ENCODE data around the gene KIF26B.
A peak's percentile ranks its signal among the peaks of the same experiment; 100 is the strongest.

KIF26B gene

GRCh38 chr1:245177071-245177900 is 22.5 kb downstream of the KIF26B start:
- H3K4me3 ChIP-seq (ENCODE audit: low read length) = no peak overlapping the region
- no peak for DNase-seq
- no peak overlapping the region for H3K56ac ChIP-seq (ENCODE audit: low read length)
- H2AK5ac ChIP-seq (ENCODE audit: low read length) = no peak overlapping the region
- H3K4me2 ChIP-seq (ENCODE audit: low read length) = no peak overlapping the region
- H3K4ac ChIP-seq (ENCODE audit: low read depth, low read length) = no peak overlapping the region
- no peaks in the 10 kb centered on the region for H3K36me3 ChIP-seq (ENCODE audit: control insufficient read depth, insufficient read depth, low read length)
- H2BK5ac ChIP-seq (ENCODE audit: low read length) = no peak overlapping the region
- WGBS (ENCODE audit: extremely low coverage, insufficient coverage, low lambda C conversion rate) = 100% methylated on average over 1 of the region's 10 CpGs
- no peak overlapping the region for H3K18ac ChIP-seq (ENCODE audit: low read length)
- no peaks in the 10 kb centered on the region for H3K79me1 ChIP-seq (ENCODE audit: low read length)
- no peak overlapping the region for H2BK120ac ChIP-seq (ENCODE audit: low read depth, low read length)
- no peak overlapping the region for H4K5ac ChIP-seq (ENCODE audit: low read length)
- no peak overlapping the region for H3K9ac ChIP-seq (ENCODE audit: low read length)
- no peak overlapping the region for H2BK15ac ChIP-seq (replicated peaks; ENCODE audit: low read depth)
- H3K23ac ChIP-seq (ENCODE audit: low read length) = no peak overlapping the region
- H3K4me1 ChIP-seq (ENCODE audit: control insufficient read depth, low read depth, low read length) = no peaks in the 10 kb centered on the region
- H3K27me3 ChIP-seq (ENCODE audit: insufficient read depth, low read length, poor library complexity) = no peaks in the 10 kb centered on the region
- no peaks in the 10 kb centered on the region for H3K79me2 ChIP-seq (ENCODE audit: control insufficient read depth, insufficient read depth, low read length)
- no peak overlapping the region for H3K27ac ChIP-seq (ENCODE audit: low read depth, low read length)
- H4K8ac ChIP-seq (ENCODE audit: low read depth, low read length) = no peak overlapping the region

- H3K18ac ChIP-seq (ENCODE audit: low read length) = no peak overlapping the region
- no peak overlapping the region for H3K56ac ChIP-seq (ENCODE audit: low read length)
- H2BK120ac ChIP-seq (ENCODE audit: low read depth, low read length) = no peak overlapping the region
- H3K4ac ChIP-seq (ENCODE audit: low read depth, low read length) = no peak overlapping the region
- no peak overlapping the region for H2AK5ac ChIP-seq (ENCODE audit: low read length)
- H3K36me3 ChIP-seq (ENCODE audit: control insufficient read depth, insufficient read depth, low read length) = no peaks in the 10 kb centered on the region
- no peak overlapping the region for H4K5ac ChIP-seq (ENCODE audit: low read length)
- H3K23ac ChIP-seq (ENCODE audit: low read length) = no peak overlapping the region
- H2BK5ac ChIP-seq (ENCODE audit: low read length) = no peak overlapping the region
- WGBS (ENCODE audit: extremely low coverage, insufficient coverage, low lambda C conversion rate) = no CpG with 5 or more reads among the region's 9 CpGs
- H2BK15ac ChIP-seq (replicated peaks; ENCODE audit: low read depth) = no peak overlapping the region
- H3K4me1 ChIP-seq (ENCODE audit: control insufficient read depth, low read depth, low read length) = no peaks in the 10 kb centered on the region
- no peak overlapping the region for H3K4me3 ChIP-seq (ENCODE audit: low read length)
- no peak overlapping the region for H3K27ac ChIP-seq (ENCODE audit: low read depth, low read length)
- no peak overlapping the region for H4K8ac ChIP-seq (ENCODE audit: low read depth, low read length)
- no peaks in the 10 kb centered on the region for H3K79me2 ChIP-seq (ENCODE audit: control insufficient read depth, insufficient read depth, low read length)
- H3K9ac ChIP-seq (ENCODE audit: low read length) = no peak overlapping the region
- H3K27me3 ChIP-seq (ENCODE audit: insufficient read depth, low read length, poor library complexity) = no peaks in the 10 kb centered on the region
- H3K4me2 ChIP-seq (ENCODE audit: low read length) = no peak overlapping the region
- DNase-seq = no peak
- no peaks in the 10 kb centered on the region for H3K79me1 ChIP-seq (ENCODE audit: low read length)
These were observed 24.9 kb downstream of the KIF26B start for GRCh38 chr1:245179706-245180105.

- no peak overlapping the region for H4K8ac ChIP-seq (ENCODE audit: low read depth, low read length)
- H3K27me3 ChIP-seq (ENCODE audit: insufficient read depth, low read length, poor library complexity) = no peaks in the 10 kb centered on the region
- no peak overlapping the region for H3K56ac ChIP-seq (ENCODE audit: low read length)
- H3K36me3 ChIP-seq (ENCODE audit: control insufficient read depth, insufficient read depth, low read length) = no peaks in the 10 kb centered on the region
- no peaks in the 10 kb centered on the region for H3K79me2 ChIP-seq (ENCODE audit: control insufficient read depth, insufficient read depth, low read length)
- no peak overlapping the region for H2BK120ac ChIP-seq (ENCODE audit: low read depth, low read length)
- H3K23ac ChIP-seq (ENCODE audit: low read length) = no peak overlapping the region
- H3K4me3 ChIP-seq (ENCODE audit: low read length) = no peak overlapping the region
- H3K4ac ChIP-seq (ENCODE audit: low read depth, low read length) = no peak overlapping the region
- H3K4me2 ChIP-seq (ENCODE audit: low read length) = no peak overlapping the region
- H3K79me1 ChIP-seq (ENCODE audit: low read length) = no peaks in the 10 kb centered on the region
- H3K18ac ChIP-seq (ENCODE audit: low read length) = no peak overlapping the region
- H3K27ac ChIP-seq (ENCODE audit: low read depth, low read length) = no peak overlapping the region
- no peak overlapping the region for H4K5ac ChIP-seq (ENCODE audit: low read length)
- no peak overlapping the region for H2BK15ac ChIP-seq (replicated peaks; ENCODE audit: low read depth)
- H3K4me1 ChIP-seq (ENCODE audit: control insufficient read depth, low read depth, low read length) = no peaks in the 10 kb centered on the region
- WGBS (ENCODE audit: extremely low coverage, insufficient coverage, low lambda C conversion rate) = no CpG with 5 or more reads among the region's 6 CpGs
- H2AK5ac ChIP-seq (ENCODE audit: low read length) = no peak overlapping the region
- H3K9ac ChIP-seq (ENCODE audit: low read length) = no peak overlapping the region
- no peak overlapping the region for H2BK5ac ChIP-seq (ENCODE audit: low read length)
- no peak for DNase-seq
These were observed 25.8 kb downstream of the KIF26B start for GRCh38 chr1:245180496-245181157.

- Histone ChIP-seq H2BK15ac (replicated peaks; ENCODE audit: low read depth) (no peak overlapping the region), H3K4me2 (ENCODE audit: low read length) (no peak overlapping the region), H3K4ac (ENCODE audit: low read depth, low read length) (no peak overlapping the region), H3K18ac (ENCODE audit: low read length) (no peak overlapping the region), H3K79me1 (ENCODE audit: low read length) (no peaks in the 10 kb centered on the region), H3K23ac (ENCODE audit: low read length) (no peak overlapping the region), H3K4me1 (ENCODE audit: control insufficient read depth, low read depth, low read length) (no peaks in the 10 kb centered on the region), H3K56ac (ENCODE audit: low read length) (no peak overlapping the region), H3K27ac (ENCODE audit: low read depth, low read length) (no peak overlapping the region), H2BK5ac (ENCODE audit: low read length) (no peak overlapping the region), H3K4me3 (ENCODE audit: low read length) (no peak overlapping the region), H2AK5ac (ENCODE audit: low read length) (no peak overlapping the region), H3K79me2 (ENCODE audit: control insufficient read depth, insufficient read depth, low read length) (no peaks in the 10 kb centered on the region), H2BK120ac (ENCODE audit: low read depth, low read length) (no peak overlapping the region), H4K8ac (ENCODE audit: low read depth, low read length) (no peak overlapping the region), H3K36me3 (ENCODE audit: control insufficient read depth, insufficient read depth, low read length) (no peaks in the 10 kb centered on the region), H3K9ac (ENCODE audit: low read length) (no peak overlapping the region), H3K27me3 (ENCODE audit: insufficient read depth, low read length, poor library complexity) (no peaks in the 10 kb centered on the region), H4K5ac (ENCODE audit: low read length) (no peak overlapping the region)
- no peak for DNase-seq
- no CpG with 5 or more reads among the region's 7 CpGs for WGBS (ENCODE audit: extremely low coverage, insufficient coverage, low lambda C conversion rate)
These were observed 26.4 kb downstream of the KIF26B start for GRCh38 chr1:245181158-245181517.

GRCh38 chr1:245182028-245182427 is 27.2 kb downstream of the KIF26B start:
- Histone ChIP-seq H2BK15ac (replicated peaks; ENCODE audit: low read depth) (no peak overlapping the region), H3K9ac (ENCODE audit: low read length) (no peak overlapping the region), H3K79me2 (ENCODE audit: control insufficient read depth, insufficient read depth, low read length) (no peaks in the 10 kb centered on the region), H3K4me3 (ENCODE audit: low read length) (no peak overlapping the region), H2AK5ac (ENCODE audit: low read length) (no peak overlapping the region), H3K4me2 (ENCODE audit: low read length) (no peak overlapping the region), H4K8ac (ENCODE audit: low read depth, low read length) (no peak overlapping the region), H3K23ac (ENCODE audit: low read length) (peak overlapping the region; percentile 17), H3K27me3 (ENCODE audit: insufficient read depth, low read length, poor library complexity) (no peaks in the 10 kb centered on the region), H3K79me1 (ENCODE audit: low read length) (no peaks in the 10 kb centered on the region), H3K56ac (ENCODE audit: low read length) (no peak overlapping the region), H3K27ac (ENCODE audit: low read depth, low read length) (no peak overlapping the region), H3K18ac (ENCODE audit: low read length) (no peak overlapping the region), H2BK5ac (ENCODE audit: low read length) (no peak overlapping the region), H3K36me3 (ENCODE audit: control insufficient read depth, insufficient read depth, low read length) (no peaks in the 10 kb centered on the region), H4K5ac (ENCODE audit: low read length) (no peak overlapping the region), H3K4me1 (ENCODE audit: control insufficient read depth, low read depth, low read length) (no peaks in the 10 kb centered on the region), H2BK120ac (ENCODE audit: low read depth, low read length) (no peak overlapping the region), H3K4ac (ENCODE audit: low read depth, low read length) (no peak overlapping the region)
- no CpG with 5 or more reads among the region's 2 CpGs for WGBS (ENCODE audit: extremely low coverage, insufficient coverage, low lambda C conversion rate)
- no peak for DNase-seq

Measured in mesendoderm (in vitro differentiated cells).